IPS-NIHi7 (cell line): ENCODE data around the gene MEOX1.

ENCODE experiments used
- DNase-seq: peaks from one replicate; pipeline ENCODE4 v3.0.0; 2012; ENCODE audit warnings: mixed read lengths; ENCODE audit errors: extremely low spot score

Gene MEOX1

GRCh38 chr17:43591779-43592562 is 69.8 kb downstream of the MEOX1 start:
- peak; percentile 35 for DNase-seq

- no peak for DNase-seq
These were observed 70.7 kb downstream of the MEOX1 start for GRCh38 chr17:43591001-43591400.
